ENCODE measurements around the gene ZDHHC7.

The ZDHHC7 gene

DNA sequence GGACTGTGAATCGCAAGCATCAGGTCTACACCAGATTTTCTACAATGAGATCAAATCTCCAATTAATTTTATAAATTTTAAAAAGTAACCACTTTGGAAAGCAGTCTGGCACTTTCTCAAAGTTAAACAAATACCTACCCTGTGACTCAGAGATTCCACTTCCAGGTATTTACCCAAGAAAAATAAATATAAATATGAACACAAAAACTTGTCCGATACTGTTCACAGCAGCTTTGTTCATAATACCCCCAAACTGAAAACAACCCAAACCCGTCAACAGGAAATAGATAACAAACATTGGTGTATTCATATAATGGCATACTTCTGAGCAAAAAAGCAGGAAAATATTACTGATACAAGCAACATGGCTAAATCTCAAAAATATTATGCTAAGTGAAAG lies 12.1 kb downstream of the ZDHHC7 start:
- Histone ChIP-seq H3K9ac (ENCODE audit: low read length in 5 of 5) (no peak overlapping the region), H3K4me1 (ENCODE audit: control insufficient read depth in 5 of 5, insufficient read depth in 5 of 5, low read length in 5 of 5) (peaks cover 0 to 42% (median 33%) of the 10 kb centered on the region in 5 donors), H3K4me3 (ENCODE audit: low read depth in 1 of 5, low read length in 5 of 5) (no peak overlapping the region), H3K27ac (ENCODE audit: low read depth, low read length) (no peak overlapping the region), H3K36me3 (ENCODE audit: control insufficient read depth in 5 of 5, insufficient read depth in 5 of 5, low read length in 5 of 5) (peaks cover 2 to 18% (median 14%) of the 10 kb centered on the region in 5 donors), H3K9me3 (ENCODE audit: control insufficient read depth in 5 of 5, low read length in 5 of 5) (no peaks in the 10 kb centered on the region), H3K27me3 (ENCODE audit: control insufficient read depth in 5 of 5, insufficient read depth in 4 of 5, low read length in 5 of 5) (no peaks in the 10 kb centered on the region)

GRCh38 chr16:84996365-84996764 lies 15.0 kb downstream of the ZDHHC7 start:
- peaks cover 2 to 25% (median 21%) of the 10 kb centered on the region in 5 donors for H3K36me3 ChIP-seq (ENCODE audit: control insufficient read depth in 5 of 5, insufficient read depth in 5 of 5, low read length in 5 of 5)
- H3K9ac ChIP-seq (ENCODE audit: low read length in 5 of 5): no peak overlapping the region
- H3K4me1 ChIP-seq (ENCODE audit: control insufficient read depth in 5 of 5, insufficient read depth in 5 of 5, low read length in 5 of 5): peaks cover 0 to 31% (median 16%) of the 10 kb centered on the region in 5 donors
- no peaks in the 10 kb centered on the region for H3K9me3 ChIP-seq (ENCODE audit: control insufficient read depth in 5 of 5, low read length in 5 of 5)
- H3K4me3 ChIP-seq (ENCODE audit: low read depth in 1 of 5, low read length in 5 of 5): no peak overlapping the region
- H3K27me3 ChIP-seq (ENCODE audit: control insufficient read depth in 5 of 5, insufficient read depth in 4 of 5, low read length in 5 of 5): no peaks in the 10 kb centered on the region
- H3K27ac ChIP-seq (ENCODE audit: low read depth, low read length): no peak overlapping the region

GRCh38 chr16:84995663-84996062 lies 15.7 kb downstream of the ZDHHC7 start:
- Histone ChIP-seq H3K4me1 (ENCODE audit: control insufficient read depth in 5 of 5, insufficient read depth in 5 of 5, low read length in 5 of 5) (peaks cover 0 to 27% (median 16%) of the 10 kb centered on the region in 5 donors), H3K27me3 (ENCODE audit: control insufficient read depth in 5 of 5, insufficient read depth in 4 of 5, low read length in 5 of 5) (no peaks in the 10 kb centered on the region), H3K36me3 (ENCODE audit: control insufficient read depth in 5 of 5, insufficient read depth in 5 of 5, low read length in 5 of 5) (peaks cover 2 to 29% (median 23%) of the 10 kb centered on the region in 5 donors), H3K4me3 (ENCODE audit: low read depth in 1 of 5, low read length in 5 of 5) (no peak overlapping the region), H3K9ac (ENCODE audit: low read length in 5 of 5) (no peak overlapping the region), H3K27ac (ENCODE audit: low read depth, low read length) (no peak overlapping the region), H3K9me3 (ENCODE audit: control insufficient read depth in 5 of 5, low read length in 5 of 5) (no peaks in the 10 kb centered on the region)

GRCh38 chr16:84993926-84994325 lies 17.4 kb downstream of the ZDHHC7 start:
- Histone ChIP-seq H3K9me3 (ENCODE audit: control insufficient read depth in 5 of 5, low read length in 5 of 5) (no peaks in the 10 kb centered on the region), H3K27me3 (ENCODE audit: control insufficient read depth in 5 of 5, insufficient read depth in 4 of 5, low read length in 5 of 5) (no peaks in the 10 kb centered on the region), H3K4me3 (ENCODE audit: low read depth in 1 of 5, low read length in 5 of 5) (no peak overlapping the region), H3K4me1 (ENCODE audit: control insufficient read depth in 5 of 5, insufficient read depth in 5 of 5, low read length in 5 of 5) (peaks cover 0 to 25% (median 16%) of the 10 kb centered on the region in 5 donors), H3K36me3 (ENCODE audit: control insufficient read depth in 5 of 5, insufficient read depth in 5 of 5, low read length in 5 of 5) (peaks cover 2 to 43% (median 39%) of the 10 kb centered on the region in 5 donors), H3K27ac (ENCODE audit: low read depth, low read length) (peak overlapping the region; percentile 80), H3K9ac (ENCODE audit: low read length in 5 of 5) (peak overlapping the region in 2 of 5 donors; percentile 7 to 14)

DNA sequence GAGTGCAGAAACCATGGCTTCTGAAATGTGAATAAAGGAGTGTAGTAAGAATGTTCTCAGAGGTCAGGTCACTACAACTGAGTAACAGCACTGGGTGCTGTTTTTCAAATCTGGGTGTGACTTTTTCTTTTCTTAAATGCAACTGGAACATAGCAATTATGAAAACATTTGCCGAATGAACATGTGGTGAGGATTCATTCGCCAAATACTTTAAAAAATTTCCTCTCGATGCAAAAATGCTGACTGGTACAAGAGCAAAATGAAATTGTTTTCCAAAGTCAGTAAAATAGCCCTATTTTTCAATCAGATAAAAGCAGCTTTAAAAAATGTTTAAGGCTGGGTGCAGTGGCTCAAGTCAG lies 18.6 kb downstream of the ZDHHC7 start:
- no peak overlapping the region for H3K4me3 ChIP-seq (ENCODE audit: low read depth in 1 of 5, low read length in 5 of 5)
- H3K4me1 ChIP-seq (ENCODE audit: control insufficient read depth in 5 of 5, insufficient read depth in 5 of 5, low read length in 5 of 5): peaks cover 0 to 25% (median 16%) of the 10 kb centered on the region in 5 donors
- H3K27ac ChIP-seq (ENCODE audit: low read depth, low read length): peak overlapping the region; percentile 37
- no peaks in the 10 kb centered on the region for H3K9me3 ChIP-seq (ENCODE audit: control insufficient read depth in 5 of 5, low read length in 5 of 5)
- H3K36me3 ChIP-seq (ENCODE audit: control insufficient read depth in 5 of 5, insufficient read depth in 5 of 5, low read length in 5 of 5): peaks cover 2 to 53% (median 50%) of the 10 kb centered on the region in 5 donors
- no peak overlapping the region for H3K9ac ChIP-seq (ENCODE audit: low read length in 5 of 5)
- no peaks in the 10 kb centered on the region for H3K27me3 ChIP-seq (ENCODE audit: control insufficient read depth in 5 of 5, insufficient read depth in 4 of 5, low read length in 5 of 5)

- Histone ChIP-seq H3K36me3 (ENCODE audit: control insufficient read depth in 5 of 5, insufficient read depth in 5 of 5, low read length in 5 of 5) (peaks cover 2 to 72% (median 69%) of the 10 kb centered on the region in 5 donors), H3K27ac (ENCODE audit: low read depth, low read length) (no peak overlapping the region)
Observed at GRCh38 chr16:84990782-84991181, 20.6 kb downstream of the ZDHHC7 start.

GRCh38 chr16:84989749-84990620 lies 21.4 kb downstream of the ZDHHC7 start:
- Histone ChIP-seq H3K9me3 (ENCODE audit: control insufficient read depth in 5 of 5, low read length in 5 of 5) (no peaks in the 10 kb centered on the region), H3K4me1 (ENCODE audit: control insufficient read depth in 5 of 5, insufficient read depth in 5 of 5, low read length in 5 of 5) (peaks cover 0 to 24% (median 21%) of the 10 kb centered on the region in 5 donors), H3K4me3 (ENCODE audit: low read depth in 1 of 5, low read length in 5 of 5) (no peak overlapping the region), H3K27ac (ENCODE audit: low read depth, low read length) (no peak overlapping the region), H3K9ac (ENCODE audit: low read length in 5 of 5) (no peak overlapping the region), H3K36me3 (ENCODE audit: control insufficient read depth in 5 of 5, insufficient read depth in 5 of 5, low read length in 5 of 5) (peaks cover 2 to 65% (median 62%) of the 10 kb centered on the region in 5 donors), H3K27me3 (ENCODE audit: control insufficient read depth in 5 of 5, insufficient read depth in 4 of 5, low read length in 5 of 5) (no peaks in the 10 kb centered on the region)

More at GRCh38 chr16:84990782-84991181, 20.6 kb downstream of the ZDHHC7 start:
- Histone ChIP-seq H3K9ac (ENCODE audit: low read length in 5 of 5) (no peak overlapping the region), H3K27me3 (ENCODE audit: control insufficient read depth in 5 of 5, insufficient read depth in 4 of 5, low read length in 5 of 5) (no peaks in the 10 kb centered on the region), H3K4me1 (ENCODE audit: control insufficient read depth in 5 of 5, insufficient read depth in 5 of 5, low read length in 5 of 5) (peaks cover 0 to 22% (median 19%) of the 10 kb centered on the region in 5 donors), H3K9me3 (ENCODE audit: control insufficient read depth in 5 of 5, low read length in 5 of 5) (no peaks in the 10 kb centered on the region), H3K4me3 (ENCODE audit: low read depth in 1 of 5, low read length in 5 of 5) (no peak overlapping the region)

GRCh38 chr16:84988328-84989080 lies 22.8 kb downstream of the ZDHHC7 start:
- H3K4me1 ChIP-seq (ENCODE audit: control insufficient read depth in 5 of 5, insufficient read depth in 5 of 5, low read length in 5 of 5): peaks cover 0 to 25% (median 19%) of the 10 kb centered on the region in 5 donors
- peaks cover 0 to 57% (median 52%) of the 10 kb centered on the region in 5 donors for H3K36me3 ChIP-seq (ENCODE audit: control insufficient read depth in 5 of 5, insufficient read depth in 5 of 5, low read length in 5 of 5)
- H3K9me3 ChIP-seq (ENCODE audit: control insufficient read depth in 5 of 5, low read length in 5 of 5): no peaks in the 10 kb centered on the region
- H3K9ac ChIP-seq (ENCODE audit: low read length in 5 of 5): no peak overlapping the region
- no peak overlapping the region for H3K27ac ChIP-seq (ENCODE audit: low read depth, low read length)
- no peaks in the 10 kb centered on the region for H3K27me3 ChIP-seq (ENCODE audit: control insufficient read depth in 5 of 5, insufficient read depth in 4 of 5, low read length in 5 of 5)
- no peak overlapping the region for H3K4me3 ChIP-seq (ENCODE audit: low read depth in 1 of 5, low read length in 5 of 5)

GRCh38 chr16:84986879-84987278 lies 24.5 kb downstream of the ZDHHC7 start:
- H3K4me1 ChIP-seq (ENCODE audit: control insufficient read depth in 5 of 5, insufficient read depth in 5 of 5, low read length in 5 of 5): peaks cover 0 to 28% (median 15%) of the 10 kb centered on the region in 5 donors
- H3K9ac ChIP-seq (ENCODE audit: low read length in 5 of 5): no peak overlapping the region
- no peak overlapping the region for H3K27ac ChIP-seq (ENCODE audit: low read depth, low read length)
- H3K36me3 ChIP-seq (ENCODE audit: control insufficient read depth in 5 of 5, insufficient read depth in 5 of 5, low read length in 5 of 5): peaks cover 0 to 66% (median 56%) of the 10 kb centered on the region in 5 donors
- H3K4me3 ChIP-seq (ENCODE audit: low read depth in 1 of 5, low read length in 5 of 5): no peak overlapping the region
- no peaks in the 10 kb centered on the region for H3K9me3 ChIP-seq (ENCODE audit: control insufficient read depth in 5 of 5, low read length in 5 of 5)
- H3K27me3 ChIP-seq (ENCODE audit: control insufficient read depth in 5 of 5, insufficient read depth in 4 of 5, low read length in 5 of 5): no peaks in the 10 kb centered on the region

GRCh38 chr16:84986102-84986501 lies 25.2 kb downstream of the ZDHHC7 start:
- Histone ChIP-seq H3K27ac (ENCODE audit: low read depth, low read length) (no peak overlapping the region), H3K4me1 (ENCODE audit: control insufficient read depth in 5 of 5, insufficient read depth in 5 of 5, low read length in 5 of 5) (peaks cover 0 to 28% (median 15%) of the 10 kb centered on the region in 5 donors), H3K4me3 (ENCODE audit: low read depth in 1 of 5, low read length in 5 of 5) (no peak overlapping the region), H3K27me3 (ENCODE audit: control insufficient read depth in 5 of 5, insufficient read depth in 4 of 5, low read length in 5 of 5) (no peaks in the 10 kb centered on the region), H3K9ac (ENCODE audit: low read length in 5 of 5) (no peak overlapping the region), H3K36me3 (ENCODE audit: control insufficient read depth in 5 of 5, insufficient read depth in 5 of 5, low read length in 5 of 5) (peaks cover 0 to 74% (median 63%) of the 10 kb centered on the region in 5 donors), H3K9me3 (ENCODE audit: control insufficient read depth in 5 of 5, low read length in 5 of 5) (no peaks in the 10 kb centered on the region)
